PC-3 (cell line): ENCODE results near the gene PATL2. TPM values are rescaled to one million over a fixed set of nuclear protein-coding genes. Genes with fewer than 3 reads are reported as not detected.
A peak's percentile ranks its signal among the peaks of the same experiment; 100 is the strongest.

ENCODE experiments used
- ATAC-seq: fragments of 200-7000 bp; cut with Tn5 transposase; 2 replicates; pipeline ENCODE4 v1.9.1; 2020; ENCODE audit warnings: mild to moderate bottlenecking, moderate library complexity
- BruUV-seq: library from RNA; stranded (reverse); fragments of 400-500 nt; replicated peaks from 2 replicates; lab custom pipeline; 2021; lab: Mats Ljungman, UMichigan
- CTCF ChIA-PET: fragments of 300-600 bp; sonication (Branson Sonifier 250); formaldehyde crosslinking; loops from one replicate; lab custom pipeline; 2022; ENCODE audit warnings: antibody characterized with exemption; lab: Charles Lee
- POLR2A ChIA-PET: fragments of 300-600 bp; sonication (Branson Sonifier 250); formaldehyde crosslinking; loops from one replicate; lab custom pipeline; 2022; ENCODE audit warnings: antibody characterized with exemption; ENCODE audit not compliant: unreplicated experiment; lab: Charles Lee
- DNase-seq: peaks from one replicate; pipeline ENCODE4 v3.0.0-alpha.2; 2015
- H2AFZ ChIP-seq: fragments of 300-600 bp; sonication (generic); 2 replicates; pipeline ENCODE4 v1.6.0; 2016; ENCODE audit warnings: antibody characterized with exemption, low read length
- H3F3A ChIP-seq: fragments of 300-600 bp; sonication (generic); one replicate; pipeline ENCODE4 v1.6.0; 2017; ENCODE audit warnings: antibody characterized with exemption, low read length, control low read depth, mild to moderate bottlenecking; ENCODE audit not compliant: unreplicated experiment
- H3K27ac ChIP-seq: fragments of 300-600 bp; sonication (generic); 2 replicates; pipeline ENCODE4 v1.5.1; 2016; ENCODE audit warnings: mild to moderate bottlenecking, low read length
- H3K27me3 ChIP-seq: fragments of 300-600 bp; sonication (generic); 2 replicates; pipeline ENCODE4 v1.6.1; 2016; ENCODE audit warnings: low read length, mixed read lengths
- H3K36me3 ChIP-seq: fragments of 300-600 bp; sonication (generic); 2 replicates; pipeline ENCODE4 v1.6.1; 2016; ENCODE audit warnings: low read depth, mixed run types, low read length, mixed read lengths
- H3K4me1 ChIP-seq: fragments of 300-600 bp; sonication (generic); 2 replicates; pipeline ENCODE4 v1.5.1; 2016; ENCODE audit warnings: low read length; ENCODE audit not compliant: insufficient read depth
- H3K4me2 ChIP-seq: fragments of 300-600 bp; sonication (generic); 2 replicates; pipeline ENCODE4 v1.6.0; 2016; ENCODE audit warnings: low read length
- H3K4me3 ChIP-seq: fragments of 300-600 bp; sonication (generic); 2 replicates; pipeline ENCODE4 v1.5.1; 2016; ENCODE audit warnings: mild to moderate bottlenecking, low read length, mixed read lengths
- H3K79me2 ChIP-seq: fragments of 300-600 bp; sonication (generic); 2 replicates; pipeline ENCODE4 v1.6.1; 2017; ENCODE audit warnings: low read length, mixed read lengths
- H3K9ac ChIP-seq: fragments of 300-600 bp; sonication (generic); 2 replicates; pipeline ENCODE4 v1.6.0; 2016; ENCODE audit warnings: mild to moderate bottlenecking, low read length
- H3K9me2 ChIP-seq: fragments of 300-600 bp; sonication (generic); replicated peaks from 2 replicates; pipeline ENCODE4 v1.6.1; 2016; ENCODE audit warnings: mixed run types, low read length, mixed read lengths
- H3K9me3 ChIP-seq: fragments of 300-600 bp; sonication (generic); 2 replicates; pipeline ENCODE4 v1.6.1; 2016; ENCODE audit warnings: low read length, mixed read lengths
- H4K20me1 ChIP-seq: fragments of 300-600 bp; sonication (generic); 2 replicates; pipeline ENCODE4 v1.6.1; 2016; ENCODE audit warnings: low read length, mixed read lengths
- EZH2 ChIP-seq: fragments of 300-600 bp; sonication (generic); IDR thresholded peaks from one replicate; pipeline ENCODE4 v1.6.1; 2017; ENCODE audit warnings: antibody characterized with exemption, mild to moderate bottlenecking, low read length; ENCODE audit not compliant: unreplicated experiment
- EZH2phosphoT487 ChIP-seq: fragments of 300-600 bp; sonication (generic); IDR thresholded peaks from 2 replicates; pipeline ENCODE4 v1.6.1; 2018; ENCODE audit warnings: mild to moderate bottlenecking, antibody characterized with exemption, low read length, borderline replicate concordance
- intact Hi-C: fragments of 100-400 bp; cut with micrococcal nuclease; formaldehyde crosslinking; loops from 2 replicates; pipeline ENCODE4 v1.9.0; 2023
- total RNA-seq: library from RNA; depleted of rRNA; stranded (reverse); fragments of >200 nt; gene quantifications from 2 replicates; pipeline ENCODE4 v1.2.3, GENCODE V29; 2014
- TF ChIP-seq, protein P1 (sequence below): fragments of 300-600 bp; sonication (generic); conservative IDR thresholded peaks from 2 replicates; pipeline ENCODE4 v1.5.1; 2017; ENCODE audit warnings: antibody characterized with exemption, low read depth, mild to moderate bottlenecking, low read length

Gene PATL2
- total RNA-seq, 1 experiment from 2014 or later: 0.15 TPM

- TF ChIP-seq EZH2 (no peak), EZH2phosphoT487 (no peak)
- TF ChIP-seq, protein P1, sequence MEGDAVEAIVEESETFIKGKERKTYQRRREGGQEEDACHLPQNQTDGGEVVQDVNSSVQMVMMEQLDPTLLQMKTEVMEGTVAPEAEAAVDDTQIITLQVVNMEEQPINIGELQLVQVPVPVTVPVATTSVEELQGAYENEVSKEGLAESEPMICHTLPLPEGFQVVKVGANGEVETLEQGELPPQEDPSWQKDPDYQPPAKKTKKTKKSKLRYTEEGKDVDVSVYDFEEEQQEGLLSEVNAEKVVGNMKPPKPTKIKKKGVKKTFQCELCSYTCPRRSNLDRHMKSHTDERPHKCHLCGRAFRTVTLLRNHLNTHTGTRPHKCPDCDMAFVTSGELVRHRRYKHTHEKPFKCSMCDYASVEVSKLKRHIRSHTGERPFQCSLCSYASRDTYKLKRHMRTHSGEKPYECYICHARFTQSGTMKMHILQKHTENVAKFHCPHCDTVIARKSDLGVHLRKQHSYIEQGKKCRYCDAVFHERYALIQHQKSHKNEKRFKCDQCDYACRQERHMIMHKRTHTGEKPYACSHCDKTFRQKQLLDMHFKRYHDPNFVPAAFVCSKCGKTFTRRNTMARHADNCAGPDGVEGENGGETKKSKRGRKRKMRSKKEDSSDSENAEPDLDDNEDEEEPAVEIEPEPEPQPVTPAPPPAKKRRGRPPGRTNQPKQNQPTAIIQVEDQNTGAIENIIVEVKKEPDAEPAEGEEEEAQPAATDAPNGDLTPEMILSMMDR: peak; percentile 69
- Histone ChIP-seq H3K4me1 (peaks cover 21% of the 10 kb centered on the region), H3K9me3 (no peaks in the 10 kb centered on the region), H3K27ac (peak overlapping the region; percentile 41), H3K36me3 (peaks cover 3% of the 10 kb centered on the region), H3K9me2 (no peaks in the 10 kb centered on the region), H3K9ac (peak overlapping the region; percentile 85), H4K20me1 (peaks cover 6% of the 10 kb centered on the region; the same call in 1 of the 2 replicates), H3K79me2 (peaks cover 37% of the 10 kb centered on the region), H3K4me2 (peak overlapping the region; percentile 90), H3K4me3 (peak overlapping the region; percentile 76), H3K27me3 (no peaks in the 10 kb centered on the region), H3F3A (no peaks in the 10 kb centered on the region), H2AFZ (peak overlapping the region; percentile 91)
- CTCF ChIA-PET: interaction anchor here (0.6 to 1.5 kb wide), 4 partner anchors 16 to 46 kb away, joined by 3 to 8 read pairs (median 4); no protein-coding TSS in a partner anchor
- POLR2A ChIA-PET: interaction anchor here (0.6 to 3.5 kb wide), 4 partner anchors 18 to 607 kb away, joined by 3 to 28 read pairs (median 4); partner anchors contain the start of gene SPG11
- DNase-seq: peak; percentile 18
- ATAC-seq: no peak
- BruUV-seq: TSS peak; percentile 67
- intact Hi-C loops: loop anchor here (1.0 kb wide), 1 partner anchor 47 kb away; the partner anchor contains the start of gene SPG11
These were observed 657 bp downstream of the PATL2 start for GRCh38 chr15:44710236-44711095.

DNA sequence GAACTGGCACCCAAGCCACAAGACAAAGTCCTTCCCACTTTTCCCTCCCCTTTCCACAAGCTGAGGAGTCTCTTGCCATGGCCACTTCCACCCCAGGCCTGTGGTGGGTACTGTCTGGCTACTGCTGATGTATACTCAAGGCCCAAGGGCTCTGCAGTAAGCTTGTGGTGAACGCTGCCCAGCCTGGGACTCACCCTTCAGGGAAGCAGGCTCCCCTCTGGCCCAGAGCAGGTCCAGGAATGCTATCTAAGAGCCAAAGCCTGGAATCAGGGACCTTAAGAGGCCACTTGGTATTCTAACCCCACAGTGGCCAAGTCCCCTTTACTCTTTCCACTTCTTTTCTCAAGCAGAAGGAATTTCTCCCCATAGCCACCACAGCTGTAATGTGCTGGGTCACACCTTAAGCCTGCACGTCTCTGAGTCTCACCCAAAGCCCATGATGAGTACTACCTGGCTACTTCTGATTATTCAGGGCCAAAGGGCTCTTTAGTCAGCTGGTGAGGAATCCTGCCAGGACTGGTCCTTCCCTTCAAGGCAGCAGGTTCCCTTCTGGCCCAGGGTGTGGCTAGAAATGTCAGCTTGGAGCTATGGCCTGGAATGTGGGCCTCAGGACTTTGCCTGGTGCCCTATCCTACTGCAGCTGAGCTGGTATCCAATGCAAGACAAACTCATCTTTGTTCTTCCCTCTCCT, 4.0 kb downstream of the PATL2 start:
- Histone ChIP-seq H3K27ac (peak overlapping the region; percentile 46), H3K27me3 (no peaks in the 10 kb centered on the region), H3K9ac (no peak overlapping the region), H3K9me2 (no peaks in the 10 kb centered on the region), H3K4me2 (peak overlapping the region; percentile 35), H4K20me1 (no peaks in the 10 kb centered on the region), H3K9me3 (no peaks in the 10 kb centered on the region), H3K4me1 (peaks cover 17% of the 10 kb centered on the region), H3F3A (no peaks in the 10 kb centered on the region), H3K4me3 (no peak overlapping the region), H2AFZ (peak overlapping the region; percentile 34; the same call in 1 of the 2 replicates), H3K36me3 (no peaks in the 10 kb centered on the region), H3K79me2 (peaks cover 7% of the 10 kb centered on the region)
- no TSS peak for BruUV-seq
- TF ChIP-seq EZH2: no peak
- TF ChIP-seq EZH2phosphoT487: no peak
- TF ChIP-seq, protein P1: no peak
- ATAC-seq: peak; percentile 14
- intact Hi-C loops: no loop called here
- peak; percentile 85 for DNase-seq
- POLR2A ChIA-PET: no interaction called here
- CTCF ChIA-PET: interaction anchor here (0.8 to 1.3 kb wide), 2 partner anchors 13 to 44 kb away, joined by 4 to 10 read pairs; partner anchors contain the start of gene SPG11
